ENCODE data around the gene HSD11B1L.

GRCh38 chr19:5655412-5655811 lies 25.4 kb upstream of the HSD11B1L start:
- TF ChIP-seq, protein P1, sequence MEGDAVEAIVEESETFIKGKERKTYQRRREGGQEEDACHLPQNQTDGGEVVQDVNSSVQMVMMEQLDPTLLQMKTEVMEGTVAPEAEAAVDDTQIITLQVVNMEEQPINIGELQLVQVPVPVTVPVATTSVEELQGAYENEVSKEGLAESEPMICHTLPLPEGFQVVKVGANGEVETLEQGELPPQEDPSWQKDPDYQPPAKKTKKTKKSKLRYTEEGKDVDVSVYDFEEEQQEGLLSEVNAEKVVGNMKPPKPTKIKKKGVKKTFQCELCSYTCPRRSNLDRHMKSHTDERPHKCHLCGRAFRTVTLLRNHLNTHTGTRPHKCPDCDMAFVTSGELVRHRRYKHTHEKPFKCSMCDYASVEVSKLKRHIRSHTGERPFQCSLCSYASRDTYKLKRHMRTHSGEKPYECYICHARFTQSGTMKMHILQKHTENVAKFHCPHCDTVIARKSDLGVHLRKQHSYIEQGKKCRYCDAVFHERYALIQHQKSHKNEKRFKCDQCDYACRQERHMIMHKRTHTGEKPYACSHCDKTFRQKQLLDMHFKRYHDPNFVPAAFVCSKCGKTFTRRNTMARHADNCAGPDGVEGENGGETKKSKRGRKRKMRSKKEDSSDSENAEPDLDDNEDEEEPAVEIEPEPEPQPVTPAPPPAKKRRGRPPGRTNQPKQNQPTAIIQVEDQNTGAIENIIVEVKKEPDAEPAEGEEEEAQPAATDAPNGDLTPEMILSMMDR (IDR thresholded peaks at IDR 0.05): no peak
- TF ChIP-seq POLR2A (IDR thresholded peaks at IDR 0.05): no peak

Measured in tibial nerve (tissue), 3 donors.